Stimulated activated CD4-positive, alpha-beta T cell treated with anti-CD3 and anti-CD28 coated beads, Interleukin-12 subunit alpha, Interleukin-12 subunit beta, amount 100 ng/mL, for 24 hours (primary cell): ENCODE measurements around the gene NKD2.

Experiments
- DNase-seq, 2 experiments: peaks; one replicate each; pipeline ENCODE4 v3.0.0-alpha.2; 2020; ENCODE audit warnings: low read depth in 2 of 2

The NKD2 gene

GRCh38 chr5:979100-979817, 29.3 kb upstream of the NKD2 start:
- DNase-seq, result no peak

DNA sequence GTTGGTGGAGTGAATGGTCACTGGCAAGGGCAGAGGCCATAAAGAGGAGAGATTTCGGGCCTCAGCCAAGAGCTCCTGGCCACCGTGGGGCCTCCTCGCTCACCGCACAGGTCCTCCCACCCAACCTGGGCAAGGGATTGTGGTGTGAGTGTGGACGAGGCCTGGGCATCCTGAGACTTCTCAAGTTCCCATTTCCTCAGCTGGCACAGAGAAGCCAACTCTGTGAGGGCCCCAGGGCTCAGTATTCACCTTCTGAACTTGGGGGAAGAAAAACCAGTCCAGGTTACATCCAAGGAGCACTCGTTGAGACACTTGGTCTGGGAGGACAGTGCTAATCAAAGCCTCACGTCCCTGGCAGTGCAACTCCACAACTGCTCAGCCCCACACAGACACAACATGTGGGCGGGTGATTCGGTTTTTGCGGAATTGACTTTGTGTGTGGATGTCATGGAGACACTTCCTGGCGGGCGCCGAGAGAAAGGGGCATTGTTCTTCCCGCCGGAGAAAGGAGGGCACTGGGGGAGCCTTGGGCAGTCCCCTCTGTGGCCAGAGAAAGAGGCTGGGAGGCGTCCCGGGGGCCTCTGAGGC, 28.5 kb upstream of the NKD2 start:
- no peak for DNase-seq

DNA sequence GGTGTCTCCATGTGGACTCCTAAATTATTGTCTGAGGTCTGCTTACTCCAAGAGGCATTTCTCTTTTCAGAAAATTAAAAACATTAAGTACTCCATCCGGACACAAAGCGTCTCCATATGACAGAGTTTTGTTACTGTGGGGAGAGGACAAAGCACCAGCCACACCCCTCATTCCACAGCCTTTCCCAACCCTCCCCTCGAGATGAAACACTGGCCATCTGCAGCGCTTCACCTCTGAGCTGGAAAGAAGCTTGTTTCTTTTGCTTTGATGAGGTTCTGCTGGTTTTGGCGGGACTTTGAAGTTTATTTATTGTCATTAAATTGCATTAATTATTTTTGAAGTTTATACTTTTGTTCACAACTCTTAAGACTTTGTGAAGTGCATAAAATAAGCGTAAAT, 27.6 kb upstream of the NKD2 start:
- DNase-seq, result no peak

GRCh38 chr5:981456-981855, 27.1 kb upstream of the NKD2 start:
- no peak for DNase-seq

- no peak for DNase-seq
Observed at GRCh38 chr5:982377-983237, 26.0 kb upstream of the NKD2 start.

DNA sequence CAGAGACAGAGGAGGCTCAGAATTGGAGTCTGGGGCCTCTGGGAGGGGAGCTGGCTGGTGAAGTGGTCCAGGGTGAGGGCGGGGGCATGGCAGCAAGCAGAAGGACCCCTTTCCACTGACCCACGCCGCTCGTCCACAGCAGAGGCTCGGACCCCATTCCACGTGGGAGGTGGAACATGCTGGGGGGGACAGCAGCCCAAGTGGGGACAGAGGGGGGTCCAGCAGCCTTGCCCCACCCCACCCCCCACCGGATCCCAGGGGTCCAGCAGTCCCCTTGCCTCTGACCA, 25.4 kb upstream of the NKD2 start:
- no peak for DNase-seq

DNA sequence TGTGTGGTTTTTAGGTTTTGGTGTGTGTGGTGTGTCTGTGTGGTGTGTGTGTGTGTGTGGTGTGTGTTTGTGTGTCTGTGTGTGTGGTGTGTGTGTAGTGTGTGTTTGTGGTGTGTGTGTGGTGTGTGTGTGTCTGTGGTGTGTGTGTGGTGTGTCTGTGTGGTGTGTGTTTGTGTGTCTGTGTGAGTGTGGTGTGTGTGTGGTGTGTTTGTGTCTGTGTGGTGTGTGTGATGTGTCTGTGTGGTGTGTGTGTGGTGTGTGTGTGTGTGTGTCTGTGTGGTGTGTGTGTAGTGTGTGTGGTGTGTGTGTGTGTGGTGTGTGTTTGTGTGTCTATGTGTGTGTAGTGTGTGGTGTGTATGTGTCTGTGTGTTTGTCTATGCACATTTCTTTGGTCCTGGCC, 25.0 kb upstream of the NKD2 start:
- no peak for DNase-seq

GRCh38 chr5:984774-985173, 23.8 kb upstream of the NKD2 start:
- DNase-seq, result no peak

DNA sequence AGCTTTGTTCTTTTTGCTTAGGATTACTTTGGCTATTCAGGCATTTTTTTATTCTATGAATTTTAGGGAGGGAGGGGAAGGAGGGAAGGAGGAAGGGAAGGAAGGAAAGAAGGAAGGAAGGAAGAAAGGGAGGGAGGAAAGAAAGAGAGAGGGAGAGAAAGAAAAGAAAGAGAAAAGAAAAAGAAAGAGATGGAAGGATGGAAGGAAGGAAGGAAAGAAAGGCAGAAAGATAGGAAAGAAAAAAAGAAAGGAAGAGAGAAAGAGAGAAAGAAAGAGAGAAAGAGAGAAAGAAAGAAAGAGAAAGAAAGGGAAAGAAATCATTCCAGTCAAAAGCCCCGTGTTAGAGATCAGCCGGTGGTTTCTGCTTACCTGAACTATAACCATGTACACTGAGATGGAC, 20.8 kb upstream of the NKD2 start:
- no peak for DNase-seq

DNA sequence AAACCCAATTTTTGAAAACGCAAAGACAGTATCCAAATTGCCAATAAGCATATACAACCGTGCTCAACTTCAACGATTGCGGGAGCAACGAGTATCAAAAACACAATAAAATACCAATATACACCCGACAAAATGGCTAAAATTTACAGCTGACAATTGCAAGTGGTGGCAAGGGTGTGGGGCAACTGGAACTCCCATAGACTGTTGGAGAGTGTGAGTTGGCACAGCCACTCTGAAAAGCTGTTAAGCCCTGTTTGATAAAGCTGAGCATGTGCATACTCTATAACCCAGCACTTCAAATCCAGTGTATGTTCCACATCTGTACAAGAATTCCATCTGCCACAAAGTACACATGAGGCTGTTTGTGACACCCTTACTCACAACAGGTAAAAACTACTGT, 20.3 kb upstream of the NKD2 start:
- DNase-seq, result no peak

GRCh38 chr5:989961-990530, 18.6 kb upstream of the NKD2 start:
- DNase-seq, result no peak

DNA sequence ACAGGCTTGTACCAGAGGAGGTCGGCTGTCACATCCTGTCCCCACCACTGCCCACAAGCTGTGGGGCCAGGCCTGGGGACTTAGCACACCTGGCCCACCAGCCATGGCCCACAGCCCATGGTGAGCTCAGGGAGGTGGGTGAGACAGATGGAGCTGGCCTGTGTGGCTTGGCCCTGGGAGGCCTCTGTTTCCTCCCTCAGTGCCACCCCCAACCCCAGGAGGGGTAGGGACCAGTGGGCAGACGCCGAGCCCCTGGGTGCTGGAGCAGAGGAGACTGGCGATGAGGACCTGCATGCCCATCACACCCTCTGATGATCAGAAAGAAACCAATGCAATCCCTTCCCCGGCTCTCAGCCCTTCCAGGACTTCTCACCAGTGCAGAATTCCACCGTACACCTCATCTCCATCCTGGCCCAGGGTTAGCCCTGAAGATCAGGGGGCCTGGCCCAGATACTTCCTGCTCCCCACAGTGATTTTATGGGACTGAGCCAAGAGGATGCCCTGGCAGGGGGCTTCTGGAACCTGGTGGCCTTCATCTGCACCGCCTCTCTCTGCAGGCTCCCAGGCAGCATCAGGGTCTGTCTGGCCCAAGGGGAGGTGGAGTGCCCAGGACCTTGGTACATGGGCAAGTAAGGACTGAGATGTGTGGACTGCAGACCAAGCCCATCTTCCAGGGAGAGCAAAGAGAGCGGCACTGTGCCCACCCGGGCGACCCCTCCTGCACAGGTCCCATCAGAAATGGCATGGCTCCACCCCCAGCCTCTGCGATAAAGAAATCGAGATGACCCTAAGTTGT, 16.9 kb upstream of the NKD2 start:
- no peak for DNase-seq

GRCh38 chr5:994272-994607, 14.4 kb upstream of the NKD2 start:
- DNase-seq, result no peak

DNA sequence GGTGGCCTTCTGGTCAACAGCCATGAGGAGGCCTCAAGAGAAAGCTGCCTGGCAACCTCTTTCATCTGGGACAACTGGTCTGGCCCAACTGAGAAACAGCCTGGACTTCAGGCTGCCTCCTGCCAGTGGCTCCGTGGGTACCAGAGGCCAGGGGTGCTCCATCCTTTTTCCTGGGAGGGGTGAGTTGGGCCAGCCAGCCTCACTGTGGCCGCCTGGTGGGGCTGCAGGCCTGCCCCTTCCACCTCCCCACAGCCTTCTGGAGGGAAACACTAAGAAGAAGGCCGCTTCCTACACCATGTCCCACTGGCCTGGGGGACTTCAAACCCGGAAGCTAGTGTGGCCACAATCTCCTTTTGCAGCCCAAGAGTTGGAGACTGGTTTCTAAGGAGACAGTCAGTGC, 13.8 kb upstream of the NKD2 start:
- no peak for DNase-seq

DNA sequence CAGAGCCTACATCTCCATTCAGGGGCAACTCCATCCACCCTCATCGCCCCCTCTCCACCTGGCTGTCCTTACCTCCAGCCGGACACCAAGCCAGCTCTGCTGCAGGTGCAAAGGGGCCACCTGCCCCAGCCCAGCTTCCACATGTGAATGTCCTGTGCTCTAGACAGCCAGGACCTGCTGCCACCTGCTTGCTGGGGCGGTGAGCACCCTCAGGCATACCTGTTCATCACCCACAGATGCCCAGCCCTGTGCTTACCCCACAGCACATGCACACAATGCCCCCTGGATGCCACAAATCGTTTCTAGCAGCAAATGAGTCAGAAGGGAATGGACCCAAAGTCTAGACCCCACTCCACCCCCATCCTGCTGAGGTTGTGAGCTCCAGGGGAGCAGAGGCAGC, 13.3 kb upstream of the NKD2 start:
- no peak for DNase-seq

DNA sequence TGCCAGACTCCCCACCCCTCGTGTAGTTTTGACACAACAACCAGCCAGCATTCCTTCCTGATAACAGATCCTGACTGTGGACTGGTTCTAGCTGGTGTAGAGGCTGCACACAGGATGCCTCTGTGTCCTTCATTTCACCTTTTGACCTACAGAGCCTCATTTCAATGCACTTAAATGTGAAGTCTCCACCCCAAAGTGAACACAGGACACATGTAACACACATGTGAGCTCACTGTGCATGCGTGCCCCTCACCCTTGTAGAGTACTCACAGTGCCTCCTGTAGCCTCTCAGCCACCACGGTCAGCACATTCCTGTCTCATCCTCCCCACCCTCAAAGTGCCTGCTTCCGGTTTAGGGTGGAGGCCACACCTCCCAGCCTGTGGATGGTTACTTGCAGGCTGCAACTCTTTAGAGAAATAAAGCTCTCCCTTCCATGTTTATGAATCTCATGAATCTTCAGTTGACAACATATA, 11.6 kb upstream of the NKD2 start:
- DNase-seq, result no peak

DNA sequence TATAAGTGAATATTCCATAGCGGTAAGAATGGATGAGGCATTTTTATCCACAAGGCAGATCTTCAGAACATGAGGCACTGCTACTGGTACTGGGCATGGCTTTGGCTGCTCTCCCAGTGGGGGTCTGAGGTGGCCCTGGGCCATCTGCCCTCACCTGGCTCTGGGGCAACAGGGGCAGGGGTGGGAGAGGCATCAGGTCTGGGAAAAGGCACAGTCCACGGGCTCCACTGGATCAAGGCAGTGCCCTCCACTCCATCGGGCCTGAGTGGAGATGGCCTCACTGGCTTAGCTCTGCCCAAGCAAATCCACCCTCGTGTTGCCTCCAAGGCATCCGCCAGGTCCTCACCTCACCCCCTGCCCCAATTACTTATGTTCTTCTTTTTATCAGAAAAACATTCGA, 10.9 kb upstream of the NKD2 start:
- no peak for DNase-seq

DNA sequence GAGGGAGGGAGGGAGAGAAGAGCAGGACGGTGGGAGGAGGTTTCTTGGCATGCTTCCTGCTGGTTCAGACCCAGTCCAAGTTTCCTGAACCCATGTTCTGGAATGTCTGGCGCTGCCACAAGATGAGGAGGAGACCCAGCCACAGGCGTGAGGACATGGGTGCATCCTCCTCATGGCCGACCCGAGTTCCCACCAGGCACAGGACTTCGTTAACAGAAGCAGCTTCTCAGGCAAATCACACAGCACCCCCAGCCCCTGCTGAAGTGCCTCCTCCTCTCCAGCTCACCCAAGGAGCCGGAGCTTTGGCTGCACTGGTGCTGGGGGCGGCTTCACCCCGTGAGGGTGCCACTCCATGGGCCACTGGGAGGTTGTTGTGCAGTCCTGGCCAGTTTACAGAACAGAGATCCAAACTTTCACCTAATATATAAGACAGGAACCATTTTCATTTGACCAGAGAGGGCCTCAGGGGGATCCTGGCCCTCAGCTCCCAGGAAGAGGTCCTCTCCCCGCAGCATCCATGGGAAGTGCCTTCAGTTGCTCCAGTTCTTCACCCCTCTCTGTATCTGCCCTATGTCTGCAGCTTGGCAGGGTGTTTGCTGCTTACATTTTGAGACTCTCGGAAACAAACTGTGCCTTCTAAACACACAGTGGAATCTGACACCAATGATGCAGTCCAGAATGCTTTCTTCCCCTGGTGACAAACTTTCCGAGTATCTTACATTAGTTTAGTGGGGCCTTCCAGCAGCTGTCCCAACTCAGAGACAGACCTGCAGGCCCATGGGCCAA, 10.2 kb upstream of the NKD2 start:
- DNase-seq, result no peak

DNA sequence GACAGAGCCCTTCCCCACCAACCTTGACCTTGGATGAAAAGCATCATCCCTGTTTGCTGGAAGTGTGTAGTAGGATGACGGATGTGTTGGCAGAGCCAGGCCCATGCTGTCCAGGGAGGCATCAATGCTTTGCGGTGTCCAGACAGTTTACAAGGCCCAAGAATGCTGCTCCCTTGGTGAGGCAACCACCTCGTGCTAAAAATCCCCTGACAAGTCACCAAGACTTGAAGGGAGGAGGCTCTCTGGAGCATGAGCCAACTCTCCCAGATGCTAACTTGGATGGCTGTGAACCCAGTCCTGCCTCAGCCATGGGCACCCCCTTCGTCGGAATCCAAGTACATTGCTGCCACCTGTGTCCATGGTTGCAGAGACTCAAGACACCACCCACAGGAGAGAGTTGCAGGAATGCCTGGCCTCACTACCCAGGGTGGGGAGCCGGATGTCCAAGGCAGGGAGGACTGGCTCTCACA, 9.5 kb upstream of the NKD2 start:
- no peak for DNase-seq

DNA sequence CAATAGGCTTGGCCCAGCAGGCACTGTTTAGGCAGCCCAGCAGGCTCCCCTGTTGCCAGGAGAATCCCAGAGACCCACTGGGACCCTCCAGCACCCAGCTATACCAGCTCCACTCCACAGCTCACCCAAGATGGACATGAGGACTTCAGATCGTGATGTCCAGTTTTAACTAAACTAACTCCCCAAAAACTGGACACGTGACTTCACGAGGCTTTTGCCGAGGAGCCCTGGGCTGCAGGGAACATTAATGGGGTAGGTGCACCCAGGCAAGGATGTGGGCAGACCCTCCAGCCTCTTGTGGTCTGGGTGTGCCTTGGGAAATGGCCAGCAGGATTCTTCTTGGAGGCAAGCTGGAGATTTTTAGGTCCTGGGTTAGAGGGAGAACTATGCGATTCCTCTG, 8.9 kb upstream of the NKD2 start:
- no peak for DNase-seq

GRCh38 chr5:1000329-1000728, 8.3 kb upstream of the NKD2 start:
- no peak for DNase-seq
